NCI-H2081 (cell line): ENCODE measurements around the gene FGF12.
A peak's percentile ranks its signal among the peaks of the same experiment; 100 is the strongest.

Experiments
- DNase-seq, 2 experiments: peaks; one replicate each; lab custom pipeline; 2025; lab: John Stamatoyannopoulos, UW

FGF12 gene

GRCh38 chr3:192496905-192497587 is 230.3 kb downstream of the FGF12 start:
- no peak for DNase-seq

- DNase-seq: peak; percentile 34 to 86
Measured at GRCh38 chr3:192494174-192494573, 233.2 kb downstream of the FGF12 start.

GRCh38 chr3:192490720-192491119 is 236.6 kb downstream of the FGF12 start:
- DNase-seq: no peak

GRCh38 chr3:192489579-192489978 is 237.8 kb downstream of the FGF12 start:
- DNase-seq: no peak

GRCh38 chr3:192487033-192487432 is 240.3 kb downstream of the FGF12 start:
- DNase-seq: no peak

- DNase-seq: no peak
Measured at GRCh38 chr3:192482809-192483208, 244.5 kb downstream of the FGF12 start.

GRCh38 chr3:192482391-192482790 is 244.9 kb downstream of the FGF12 start:
- no peak for DNase-seq

GRCh38 chr3:192481638-192482037 is 245.7 kb downstream of the FGF12 start:
- DNase-seq: no peak

- peak; percentile 77 to 86 for DNase-seq
Measured at GRCh38 chr3:192467230-192468140, 259.9 kb downstream of the FGF12 start.

- DNase-seq: peak; percentile 13 to 45
Measured at GRCh38 chr3:192449036-192449435, 278.3 kb downstream of the FGF12 start.

- DNase-seq: peak; percentile 36 to 82
Measured at GRCh38 chr3:192445770-192446644, 281.3 kb downstream of the FGF12 start.

GRCh38 chr3:192444791-192445106 is 282.6 kb downstream of the FGF12 start:
- DNase-seq: no peak

GRCh38 chr3:192444096-192444790 is 283.1 kb downstream of the FGF12 start:
- DNase-seq: peak; percentile 72 to 83

GRCh38 chr3:192435241-192435640 is 292.1 kb downstream of the FGF12 start:
- DNase-seq: no peak

GRCh38 chr3:192434186-192434585 is 293.2 kb downstream of the FGF12 start:
- DNase-seq: no peak

- DNase-seq: no peak
Measured at GRCh38 chr3:192433704-192434103, 293.6 kb downstream of the FGF12 start.

GRCh38 chr3:192422997-192423342 is 304.4 kb downstream of the FGF12 start:
- DNase-seq: peak in 1 of 2 experiments; percentile 61

- no peak for DNase-seq
Measured at GRCh38 chr3:192422321-192422996, 304.9 kb downstream of the FGF12 start.

- no peak for DNase-seq
Measured at GRCh38 chr3:192419312-192419711, 308.0 kb downstream of the FGF12 start.

- DNase-seq: no peak
Measured at GRCh38 chr3:192417559-192418055, 309.7 kb downstream of the FGF12 start.

- no peak for DNase-seq
Measured at GRCh38 chr3:192417017-192417416, 310.3 kb downstream of the FGF12 start.
